Left lobe of liver (tissue), 2 donors: ENCODE measurements around the gene FUS. TPM values are rescaled to one million over a fixed set of nuclear protein-coding genes. Genes with fewer than 3 reads are reported as not detected.
"Not testable (repeated sequence)": the region's sequence is repeated elsewhere in the genome, so short reads cannot be mapped to it uniquely, and the experiment has no call there.

Experiments
- ATAC-seq: fragments of 200-7000 bp; cut with Tn5 transposase; one replicate; pipeline ENCODE4 v1.9.1; 2020; ENCODE audit warnings: mild to moderate bottlenecking, moderate library complexity
- DNase-seq: peaks from one replicate; pipeline ENCODE4 v3.0.0-alpha.2; 2020; ENCODE audit warnings: low spot score
- total RNA-seq: library from RNA; stranded (reverse); gene quantifications from one replicate; pipeline ENCODE4 v1.2.1, GENCODE V29; 2021
- donor health status: DM: no; HTN: no; CAD: no; lungs with moderate emphysema.
- donor health status: DM: no; HTN: yes; CAD: no.

Gene FUS
- total RNA-seq, result 43.5 TPM

GRCh38 chr16:31179747-31180459 is at the start of gene FUS:
Gene FUS, plus strand, starts transcription at chr16:31180139. Its CDS starts 76 bp downstream, at chr16:31180215.
- DNase-seq (peak; percentile 93), ATAC-seq (peak; percentile 89)

- DNase-seq, result no peak
- ATAC-seq, result no peak
Observed at GRCh38 chr16:31130336-31130891, 49.5 kb upstream of the FUS start.

DNA sequence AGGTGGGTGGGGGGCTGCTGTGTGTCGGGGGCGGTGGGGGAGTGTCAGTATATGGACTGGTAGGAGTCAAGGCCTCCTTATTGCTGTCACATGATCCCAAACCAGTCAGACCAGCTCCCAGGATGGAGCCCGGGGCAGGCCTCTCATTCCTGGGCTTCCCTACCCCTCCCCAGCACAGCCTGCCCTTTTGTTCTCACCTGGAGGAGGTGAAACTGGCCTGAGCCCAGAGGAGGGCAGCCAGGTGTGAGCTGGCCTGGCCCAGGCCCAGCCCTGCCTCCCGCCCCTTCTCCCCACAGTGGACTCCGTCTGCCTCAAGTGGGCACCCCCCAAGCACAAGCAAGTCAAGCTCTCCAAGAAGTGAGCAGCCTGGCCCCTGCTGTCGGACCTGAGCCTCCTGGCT is 49.0 kb upstream of the FUS start:
- peak; percentile 4 for ATAC-seq

DNA sequence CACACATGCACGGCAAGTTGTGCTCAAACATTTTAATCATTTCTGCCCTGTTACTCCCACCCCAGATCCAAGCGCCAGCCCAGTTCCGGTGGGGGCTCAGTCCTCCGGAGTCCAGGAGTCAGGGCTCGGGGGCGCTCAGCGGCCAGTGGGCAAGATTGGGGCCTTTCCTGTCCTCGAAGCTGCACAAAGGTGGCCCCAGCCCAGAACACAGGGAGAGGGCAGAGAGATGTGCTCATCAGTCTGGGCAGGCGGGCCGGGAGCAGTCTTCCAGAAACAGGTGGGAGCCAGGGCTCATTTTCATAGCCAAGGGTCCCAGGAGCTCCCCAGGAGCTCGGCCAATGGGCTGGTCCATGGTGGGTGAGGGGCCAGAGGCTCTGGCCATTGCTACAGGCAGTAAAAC is 48.5 kb upstream of the FUS start:
- ATAC-seq (no peak), DNase-seq (no peak)

More for the DNA sequence above, 49.0 kb upstream of the FUS start:
- peak; percentile 58 for DNase-seq

GRCh38 chr16:31131841-31132271 is 48.1 kb upstream of the FUS start:
- DNase-seq, result no peak
- no peak for ATAC-seq

DNA sequence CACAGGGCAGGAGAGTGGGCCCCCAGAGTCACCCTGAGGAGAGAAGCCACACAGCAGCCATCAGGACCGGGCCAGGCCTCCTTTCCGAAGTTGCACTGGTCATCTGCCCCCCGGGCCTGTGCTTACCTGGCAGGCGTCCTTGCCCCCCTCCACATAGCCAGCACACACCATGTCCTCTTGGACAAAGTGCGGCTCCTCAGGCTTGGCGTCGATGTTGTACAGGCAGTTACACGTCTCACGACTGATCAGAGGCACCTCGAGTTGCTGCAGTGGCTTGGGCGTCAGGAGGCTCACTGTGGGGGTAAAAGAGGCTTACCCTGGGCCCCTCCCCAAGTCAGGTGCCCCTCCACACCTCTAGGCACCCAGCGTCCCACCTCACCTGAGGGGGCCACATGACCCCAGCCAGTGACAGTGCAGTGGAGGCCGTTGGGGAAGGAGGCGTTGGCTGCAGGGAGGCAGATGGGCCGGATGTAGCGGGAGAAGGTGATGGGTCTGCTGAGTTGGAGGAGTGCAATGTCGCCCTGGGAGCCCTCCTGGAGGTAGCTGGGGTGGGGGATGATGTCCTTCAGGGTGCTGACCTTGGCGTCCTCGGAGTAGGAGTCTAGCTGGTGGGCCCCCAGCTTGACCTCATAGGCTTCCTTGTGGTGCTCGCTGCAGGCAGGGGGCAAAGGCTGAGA is 47.5 kb upstream of the FUS start:
- no peak for DNase-seq
- ATAC-seq, result no peak

DNA sequence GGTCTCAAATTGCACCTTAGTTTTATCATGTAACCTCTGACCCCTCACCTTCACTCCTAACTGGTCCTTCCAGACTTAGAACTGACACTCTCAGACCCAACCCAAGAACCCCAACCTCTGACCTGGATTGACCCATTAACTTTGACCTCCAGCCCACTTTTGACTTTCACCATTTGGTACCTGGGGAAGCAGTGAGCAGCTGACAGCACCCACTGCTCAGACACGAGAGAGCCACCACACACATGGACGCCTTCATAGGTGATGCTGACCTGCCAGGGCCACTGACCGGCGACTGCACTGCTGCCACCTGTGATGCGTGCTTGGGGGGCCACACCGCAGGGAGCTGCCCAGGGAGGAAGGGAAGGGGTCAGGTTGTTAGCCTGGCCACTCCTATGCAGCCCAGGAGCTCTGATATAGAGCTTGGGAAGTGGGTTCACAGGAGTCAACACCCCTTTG is 46.9 kb upstream of the FUS start:
- DNase-seq (no peak), ATAC-seq (no peak)

DNA sequence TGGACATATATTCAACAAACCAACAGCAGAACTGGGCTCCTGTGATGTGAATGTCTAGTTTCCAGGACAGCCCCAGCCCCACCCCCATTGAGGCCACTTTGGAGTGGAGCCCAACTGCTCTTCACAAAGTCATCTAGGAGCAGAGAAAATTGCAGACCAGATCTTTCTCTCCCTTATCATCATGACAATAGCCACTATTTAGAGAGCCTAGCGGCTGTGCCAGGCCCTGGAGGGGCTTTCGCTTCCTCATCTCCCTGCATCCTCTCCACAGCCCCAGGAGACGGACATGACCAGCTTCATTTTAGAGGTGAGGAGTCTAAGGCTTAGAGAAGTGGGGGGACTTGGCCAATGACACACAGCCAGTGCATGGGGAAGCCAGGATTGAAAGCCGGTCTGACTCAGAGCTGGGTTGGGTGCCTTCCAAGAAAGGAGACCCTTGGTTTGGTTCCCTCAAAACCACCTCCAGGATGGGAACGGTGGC is 45.8 kb upstream of the FUS start:
- ATAC-seq (no peak), DNase-seq (no peak)

GRCh38 chr16:31134625-31135534 is 45.1 kb upstream of the FUS start:
- ATAC-seq (peak; percentile 55), DNase-seq (no peak)

DNA sequence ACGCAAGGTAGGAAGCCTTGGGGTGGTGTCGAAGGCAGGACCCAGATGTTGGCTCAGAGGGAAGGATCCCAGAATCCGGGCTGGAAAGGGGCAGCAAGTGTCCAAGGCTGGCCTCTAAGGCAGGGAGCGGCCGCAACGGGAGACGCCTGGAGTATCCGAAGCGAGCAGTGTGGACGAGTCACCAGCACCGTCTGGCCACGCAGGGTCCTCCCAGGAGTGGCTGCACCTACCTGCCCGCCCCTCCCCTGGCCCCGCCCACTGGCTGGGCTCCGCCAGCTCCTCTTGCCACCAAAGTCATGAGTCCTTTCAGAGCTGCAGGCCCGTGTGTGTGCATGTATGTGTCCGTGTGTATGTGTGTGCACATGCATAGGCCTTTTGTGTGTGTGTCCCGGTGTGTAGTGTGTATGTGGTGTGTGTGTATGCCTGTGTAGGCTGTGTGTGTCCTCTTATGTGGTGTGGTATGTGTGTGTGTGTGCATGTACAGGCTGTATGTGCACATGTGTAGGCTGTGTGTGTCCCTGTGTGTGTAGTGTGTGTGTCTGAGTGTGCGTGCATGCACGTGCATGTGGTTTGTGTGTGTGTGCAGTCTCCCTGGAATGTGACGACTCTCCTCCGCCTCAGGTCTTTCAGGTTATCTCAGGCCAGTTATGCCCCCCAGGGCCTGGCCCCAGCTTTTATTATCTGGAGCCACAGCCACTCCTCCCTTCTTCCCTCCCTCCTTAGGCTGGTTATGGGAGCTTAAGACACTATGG is 44.2 kb upstream of the FUS start, which contains the start of gene PRSS8:
Gene PRSS8, minus strand, starts transcription at position 193 of the 752 bp plus-strand sequence. CDS start 229 bp downstream, outside the sequence.
- peak; percentile 87 for ATAC-seq
- peak; percentile 88 for DNase-seq

- DNase-seq (no peak), ATAC-seq (no peak)
Observed at GRCh38 chr16:31136287-31136662, 43.7 kb upstream of the FUS start.

GRCh38 chr16:31136822-31137499 is 43.0 kb upstream of the FUS start:
- not testable (repeated sequence) for DNase-seq, ATAC-seq

- ATAC-seq, result no peak
- no peak for DNase-seq
Observed at GRCh38 chr16:31138621-31139578, 41.0 kb upstream of the FUS start.

- ATAC-seq, DNase-seq: not testable (repeated sequence)
Observed at GRCh38 chr16:31141071-31141469, 38.9 kb upstream of the FUS start.

DNA sequence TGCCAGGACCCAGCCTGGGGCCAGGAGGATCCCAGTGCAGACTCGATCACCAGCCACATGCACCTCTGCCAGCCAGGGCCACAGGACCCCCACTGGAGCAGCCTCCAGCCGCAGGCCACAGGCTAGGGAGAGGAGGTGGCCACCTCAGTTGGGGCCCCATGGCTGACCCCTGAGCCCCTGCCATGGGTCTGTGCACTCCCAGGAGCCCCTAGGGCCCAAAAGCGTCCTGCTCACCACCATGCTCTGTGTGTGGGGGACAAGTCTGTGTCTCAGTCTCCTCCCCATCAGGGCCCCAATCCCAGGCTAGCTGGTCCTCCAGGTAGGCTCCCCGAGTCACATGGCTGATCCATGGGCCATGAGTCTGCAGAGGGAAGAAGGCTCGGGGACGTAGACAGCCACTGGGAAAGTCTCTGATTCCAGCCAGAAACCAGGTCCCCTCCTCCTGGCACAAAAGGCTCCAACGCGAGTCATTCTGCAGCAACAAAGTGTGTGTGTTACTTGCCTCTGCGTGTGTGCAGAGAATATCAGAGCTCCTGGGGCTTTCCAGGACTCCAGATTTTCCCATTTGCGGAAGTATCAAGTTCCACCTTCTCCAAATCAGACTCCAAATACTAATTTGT is 38.3 kb upstream of the FUS start:
- DNase-seq, result peak; percentile 59
- peak; percentile 10 for ATAC-seq

- peak; percentile 100 for DNase-seq
- ATAC-seq, result peak; percentile 91
Observed at GRCh38 chr16:31142109-31143010, 37.6 kb upstream of the FUS start.
